MM.1S (cell line): ENCODE results near the gene TOLLIP.

Source experiments
- EZH2 ChIP-seq: fragments of 300-600 bp; sonication (generic); optimal IDR thresholded peaks from 2 replicates; pipeline ENCODE3; 2017; ENCODE audit warnings: low read depth, mild to moderate bottlenecking, antibody characterized with exemption, low read length, mixed read lengths
- EZH2phosphoT487 ChIP-seq: fragments of 300-600 bp; sonication (generic); IDR thresholded peaks from 2 replicates; pipeline ENCODE4 v1.6.1; 2018; ENCODE audit warnings: antibody characterized with exemption, low read length
- TF ChIP-seq, protein P1 (sequence below): fragments of 300-600 bp; sonication (generic); IDR thresholded peaks from 2 replicates; pipeline ENCODE4 v1.5.1; 2016; ENCODE audit warnings: antibody characterized with exemption, low read length, mixed read lengths

- TF ChIP-seq EZH2phosphoT487 (no peak), EZH2 (no peak)
- TF ChIP-seq, protein P1, sequence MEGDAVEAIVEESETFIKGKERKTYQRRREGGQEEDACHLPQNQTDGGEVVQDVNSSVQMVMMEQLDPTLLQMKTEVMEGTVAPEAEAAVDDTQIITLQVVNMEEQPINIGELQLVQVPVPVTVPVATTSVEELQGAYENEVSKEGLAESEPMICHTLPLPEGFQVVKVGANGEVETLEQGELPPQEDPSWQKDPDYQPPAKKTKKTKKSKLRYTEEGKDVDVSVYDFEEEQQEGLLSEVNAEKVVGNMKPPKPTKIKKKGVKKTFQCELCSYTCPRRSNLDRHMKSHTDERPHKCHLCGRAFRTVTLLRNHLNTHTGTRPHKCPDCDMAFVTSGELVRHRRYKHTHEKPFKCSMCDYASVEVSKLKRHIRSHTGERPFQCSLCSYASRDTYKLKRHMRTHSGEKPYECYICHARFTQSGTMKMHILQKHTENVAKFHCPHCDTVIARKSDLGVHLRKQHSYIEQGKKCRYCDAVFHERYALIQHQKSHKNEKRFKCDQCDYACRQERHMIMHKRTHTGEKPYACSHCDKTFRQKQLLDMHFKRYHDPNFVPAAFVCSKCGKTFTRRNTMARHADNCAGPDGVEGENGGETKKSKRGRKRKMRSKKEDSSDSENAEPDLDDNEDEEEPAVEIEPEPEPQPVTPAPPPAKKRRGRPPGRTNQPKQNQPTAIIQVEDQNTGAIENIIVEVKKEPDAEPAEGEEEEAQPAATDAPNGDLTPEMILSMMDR, result no peak
Observed at GRCh38 chr11:1297011-1297575, 12.3 kb downstream of the TOLLIP start.
